GM23338 (cell line): ENCODE data around the gene ZNF587B. TPM values are rescaled to one million over a fixed set of nuclear protein-coding genes. Genes with fewer than 3 reads are reported as not detected.
"Not testable (repeated sequence)": the region's sequence is repeated elsewhere in the genome, so short reads cannot be mapped to it uniquely, and the experiment has no call there.

Experiments used
- ATAC-seq: fragments of 200-7000 bp; cut with Tn5 transposase; 3 replicates; pipeline ENCODE4 v1.9.1; 2020
- DNase-seq: peaks from one replicate; pipeline ENCODE4 v3.0.0-alpha.2; 2015; ENCODE audit warnings: low spot score
- H2AFZ ChIP-seq: fragments of 200-600 bp; sonication (generic); 2 replicates; pipeline ENCODE4 v1.8.0; 2016; ENCODE audit warnings: antibody characterized with exemption, mild to moderate bottlenecking, moderate library complexity
- H3F3A ChIP-seq: fragments of 200-600 bp; sonication (generic); replicated peaks from 2 replicates; pipeline ENCODE4 v1.8.0; 2017; ENCODE audit warnings: antibody characterized with exemption, mixed run types, low read depth
- H3K27ac ChIP-seq: fragments of 200-600 bp; sonication (generic); 2 replicates; pipeline ENCODE4 v1.6.1; 2016; ENCODE audit warnings: low read depth
- H3K27me3 ChIP-seq: fragments of 200-600 bp; sonication (generic); 2 replicates; pipeline ENCODE4 v1.8.0; 2016; ENCODE audit warnings: mild to moderate bottlenecking, mixed run types, moderate library complexity; ENCODE audit not compliant: insufficient read depth
- H3K36me3 ChIP-seq: fragments of 200-600 bp; sonication (generic); 2 replicates; pipeline ENCODE4 v1.8.0; 2016; ENCODE audit warnings: mild to moderate bottlenecking; ENCODE audit not compliant: insufficient read depth
- H3K4me1 ChIP-seq: fragments of 200-600 bp; sonication (generic); 2 replicates; pipeline ENCODE4 v1.8.0; 2016; ENCODE audit warnings: mild to moderate bottlenecking, moderate library complexity; ENCODE audit not compliant: insufficient read depth
- H3K4me2 ChIP-seq: fragments of 200-600 bp; sonication (generic); 2 replicates; pipeline ENCODE4 v1.7.1; 2017; ENCODE audit warnings: mixed run types
- H3K4me3 ChIP-seq: fragments of 200-600 bp; sonication (generic); 2 replicates; pipeline ENCODE4 v1.6.1; 2016; ENCODE audit warnings: mixed run types
- H3K79me2 ChIP-seq: fragments of 200-600 bp; sonication (generic); replicated peaks from 2 replicates; pipeline ENCODE4 v1.8.0; 2017; ENCODE audit warnings: mild to moderate bottlenecking; ENCODE audit not compliant: insufficient read depth
- H3K9me2 ChIP-seq: fragments of 200-600 bp; sonication (generic); 2 replicates; pipeline ENCODE4 v1.8.0; 2017; ENCODE audit not compliant: insufficient read depth
- H4K20me1 ChIP-seq: fragments of 200-600 bp; sonication (generic); replicated peaks from 2 replicates; pipeline ENCODE4 v1.8.0; 2017; ENCODE audit warnings: mild to moderate bottlenecking; ENCODE audit not compliant: insufficient read depth
- H3K27ac Mint-ChIP-seq: 2 replicates; pipeline ENCODE4 v1.8.0; 2020; ENCODE audit warnings: inconsistent platforms, mild to moderate bottlenecking, moderate library complexity, mixed read lengths
- H3K27me3 Mint-ChIP-seq: 3 replicates; pipeline ENCODE4 v1.8.0; 2022; ENCODE audit warnings: low read depth, mild to moderate bottlenecking, moderate library complexity, mixed read lengths, inconsistent platforms; ENCODE audit not compliant: insufficient read depth, poor library complexity
- H3K36me3 Mint-ChIP-seq: 3 replicates; pipeline ENCODE4 v1.8.0; 2021; ENCODE audit warnings: low read depth, mild to moderate bottlenecking, inconsistent platforms, moderate library complexity, mixed read lengths
- H3K4me1 Mint-ChIP-seq: 3 replicates; pipeline ENCODE4 v1.8.0; 2020; ENCODE audit warnings: mild to moderate bottlenecking, inconsistent platforms, mixed read lengths
- H3K4me3 Mint-ChIP-seq: 3 replicates; pipeline ENCODE4 v1.8.0; 2021; ENCODE audit warnings: moderate library complexity, mild to moderate bottlenecking, inconsistent platforms, mixed read lengths
- H3K9me3 Mint-ChIP-seq: 3 replicates; pipeline ENCODE4 v1.8.0; 2020; ENCODE audit warnings: moderate library complexity, mild to moderate bottlenecking, inconsistent platforms, mixed read lengths
- CREB1 ChIP-seq: fragments of 250-450 bp; sonication (Bioruptor Pico); IDR thresholded peaks from 2 replicates; pipeline ENCODE4 v1.5.0; 2020; ENCODE audit warnings: low read depth, mild to moderate bottlenecking, moderate library complexity
- ETS1 ChIP-seq: IDR thresholded peaks from 2 replicates; pipeline ENCODE4 v1.6.1; 2016; ENCODE audit warnings: antibody characterized with exemption
- EZH2 ChIP-seq: fragments of 200-600 bp; sonication (generic); IDR thresholded peaks from one replicate; pipeline ENCODE4 v1.8.0; 2017; ENCODE audit warnings: antibody characterized with exemption, mild to moderate bottlenecking, low read depth; ENCODE audit not compliant: unreplicated experiment
- EZH2phosphoT487 ChIP-seq: fragments of 200-600 bp; sonication (generic); IDR thresholded peaks from one replicate; pipeline ENCODE4 v1.8.1; 2018; ENCODE audit warnings: antibody characterized with exemption; ENCODE audit not compliant: unreplicated experiment
- JUNB ChIP-seq: IDR thresholded peaks from one replicate; pipeline ENCODE4 v1.6.1; 2016; ENCODE audit warnings: antibody characterized with exemption; ENCODE audit not compliant: unreplicated experiment
- NANOG ChIP-seq: IDR thresholded peaks from 2 replicates; pipeline ENCODE4 v1.6.1; 2016; ENCODE audit warnings: antibody characterized with exemption, borderline replicate concordance
- POLR2AphosphoS5 ChIP-seq: IDR thresholded peaks from 2 replicates; pipeline ENCODE4 v1.6.1; 2016; ENCODE audit warnings: antibody characterized with exemption, low read depth
- REST ChIP-seq: IDR thresholded peaks from one replicate; pipeline ENCODE4 v1.6.1; 2018; ENCODE audit warnings: antibody characterized with exemption; ENCODE audit not compliant: unreplicated experiment
- ZNF114 ChIP-seq: fragments of 250-450 bp; sonication (Bioruptor Pico); IDR thresholded peaks from 2 replicates; pipeline ENCODE4 v1.5.0; 2020; ENCODE audit warnings: mild to moderate bottlenecking, moderate library complexity
- ZNF331 ChIP-seq: fragments of 250-450 bp; sonication (Bioruptor Pico); IDR thresholded peaks from 2 replicates; pipeline ENCODE4 v1.5.0; 2020; ENCODE audit warnings: low read depth, mild to moderate bottlenecking, moderate library complexity
- ZNF462 ChIP-seq: fragments of 250-450 bp; sonication (Bioruptor Pico); IDR thresholded peaks from 2 replicates; pipeline ENCODE4 v1.5.0; 2020; ENCODE audit warnings: mild to moderate bottlenecking, moderate library complexity
- polyA plus RNA-seq: library from polyadenylated mRNA; unstranded; fragments of >200 nt; fragmentation: Nextera tagmentation; extraction: Ambion mirVana; gene quantifications from 2 replicates; pipeline ENCODE4 v1.2.1, GENCODE V29; 2016
- total RNA-seq: library from RNA; depleted of rRNA; stranded (reverse); fragments of >200 nt; shearing (Covaris generic); gene quantifications from 2 replicates; pipeline ENCODE4 v1.2.3, GENCODE V29; 2014

The ZNF587B gene
- total and polyA plus RNA-seq, 2 experiments from 2014 or later = 16.6 to 62.0 TPM

- peaks cover 69% of the 10 kb centered on the region for H3K36me3 Mint-ChIP-seq
- H3K27ac Mint-ChIP-seq, H2AFZ ChIP-seq, H3K4me2 ChIP-seq, H3K4me3 Mint-ChIP-seq, ATAC-seq, H3K4me1 Mint-ChIP-seq, DNase-seq, H3K27me3 ChIP-seq, H3K27ac ChIP-seq, H3K4me3 ChIP-seq, H3K4me1 ChIP-seq, H3K9me3 Mint-ChIP-seq, H3K9me2 ChIP-seq, H3K27me3 Mint-ChIP-seq: not testable (repeated sequence)
- peaks cover 22% of the 10 kb centered on the region for H3F3A ChIP-seq
- peaks cover 20% of the 10 kb centered on the region for H3K36me3 ChIP-seq
- peaks cover 56% of the 10 kb centered on the region for H4K20me1 ChIP-seq
- H3K79me2 ChIP-seq = peaks cover 69% of the 10 kb centered on the region
Measured at GRCh38 chr19:57838622-57839191, 8.6 kb downstream of the ZNF587B start.

- TF ChIP-seq CREB1 (CRISPR knock-in tag) (no peak), EZH2phosphoT487 (no peak), JUNB (no peak), ZNF114 (no peak), ZNF462 (CRISPR knock-in tag) (no peak), EZH2 (no peak), NANOG (no peak), ETS1 (no peak), POLR2AphosphoS5 (no peak), ZNF331 (CRISPR knock-in tag) (no peak), REST (no peak)
- no peaks in the 10 kb centered on the region for H3K9me2 ChIP-seq
- H3K36me3 Mint-ChIP-seq = peaks cover 86% of the 10 kb centered on the region
- H3K9me3 Mint-ChIP-seq = no peaks in the 10 kb centered on the region
- ATAC-seq = no peak
- no peak overlapping the region for H3K4me3 ChIP-seq
- H3K27ac Mint-ChIP-seq = no peak overlapping the region
- H3K4me1 ChIP-seq = no peaks in the 10 kb centered on the region
- peaks cover 23% of the 10 kb centered on the region for H3K36me3 ChIP-seq
- no peaks in the 10 kb centered on the region for H3K27me3 ChIP-seq
- H2AFZ ChIP-seq = no peak overlapping the region
- H3K4me1 Mint-ChIP-seq = no peaks in the 10 kb centered on the region; the same call in 2 of the 3 replicates
- H3K4me2 ChIP-seq = no peak overlapping the region
- DNase-seq = no peak
- H4K20me1 ChIP-seq = peaks cover 81% of the 10 kb centered on the region
- 0 out of 2 replicates have a peak overlapping the region, but pooled peaks have one; percentile 61 for H3K27ac ChIP-seq
- H3F3A ChIP-seq = peaks cover 45% of the 10 kb centered on the region
- peaks cover 94% of the 10 kb centered on the region for H3K79me2 ChIP-seq
- H3K27me3 Mint-ChIP-seq = no peaks in the 10 kb centered on the region
- no peak overlapping the region for H3K4me3 Mint-ChIP-seq
Measured at GRCh38 chr19:57841122-57841763, 11.1 kb downstream of the ZNF587B start.
